D721Med (cell line): ENCODE data around the gene FILIP1.

Experiments
- DNase-seq: peaks from one replicate; pipeline ENCODE4 v3.0.0; 2011; ENCODE audit warnings: low spot score; ENCODE audit not compliant: insufficient read length
- FAIRE-seq: peaks from 2 replicates; lab custom pipeline; 2011; peaks lifted over from hg19 to GRCh38; lab: Jason Lieb, UNC
- TF ChIP-seq, protein P1 (sequence below): IDR thresholded peaks from 2 replicates; pipeline ENCODE4 v1.5.1; 2012; ENCODE audit warnings: mild to moderate bottlenecking, control low read depth; ENCODE audit not compliant: insufficient read depth; ENCODE audit errors: missing control alignments

The FILIP1 gene

GRCh38 chr6:75384116-75384515 is 109.5 kb downstream of the FILIP1 start:
- FAIRE-seq (no peak), DNase-seq (no peak)
- TF ChIP-seq, protein P1, sequence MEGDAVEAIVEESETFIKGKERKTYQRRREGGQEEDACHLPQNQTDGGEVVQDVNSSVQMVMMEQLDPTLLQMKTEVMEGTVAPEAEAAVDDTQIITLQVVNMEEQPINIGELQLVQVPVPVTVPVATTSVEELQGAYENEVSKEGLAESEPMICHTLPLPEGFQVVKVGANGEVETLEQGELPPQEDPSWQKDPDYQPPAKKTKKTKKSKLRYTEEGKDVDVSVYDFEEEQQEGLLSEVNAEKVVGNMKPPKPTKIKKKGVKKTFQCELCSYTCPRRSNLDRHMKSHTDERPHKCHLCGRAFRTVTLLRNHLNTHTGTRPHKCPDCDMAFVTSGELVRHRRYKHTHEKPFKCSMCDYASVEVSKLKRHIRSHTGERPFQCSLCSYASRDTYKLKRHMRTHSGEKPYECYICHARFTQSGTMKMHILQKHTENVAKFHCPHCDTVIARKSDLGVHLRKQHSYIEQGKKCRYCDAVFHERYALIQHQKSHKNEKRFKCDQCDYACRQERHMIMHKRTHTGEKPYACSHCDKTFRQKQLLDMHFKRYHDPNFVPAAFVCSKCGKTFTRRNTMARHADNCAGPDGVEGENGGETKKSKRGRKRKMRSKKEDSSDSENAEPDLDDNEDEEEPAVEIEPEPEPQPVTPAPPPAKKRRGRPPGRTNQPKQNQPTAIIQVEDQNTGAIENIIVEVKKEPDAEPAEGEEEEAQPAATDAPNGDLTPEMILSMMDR = no peak

GRCh38 chr6:75382634-75382900 is 111.0 kb downstream of the FILIP1 start:
- no peak for FAIRE-seq
- TF ChIP-seq, protein P1 = no peak
- DNase-seq = no peak

GRCh38 chr6:75381877-75382633 is 111.5 kb downstream of the FILIP1 start:
- DNase-seq (no peak), FAIRE-seq (no peak)
- TF ChIP-seq, protein P1 = no peak

- TF ChIP-seq, protein P1 = no peak
These were observed 114.1 kb downstream of the FILIP1 start for GRCh38 chr6:75379536-75379935.

DNA sequence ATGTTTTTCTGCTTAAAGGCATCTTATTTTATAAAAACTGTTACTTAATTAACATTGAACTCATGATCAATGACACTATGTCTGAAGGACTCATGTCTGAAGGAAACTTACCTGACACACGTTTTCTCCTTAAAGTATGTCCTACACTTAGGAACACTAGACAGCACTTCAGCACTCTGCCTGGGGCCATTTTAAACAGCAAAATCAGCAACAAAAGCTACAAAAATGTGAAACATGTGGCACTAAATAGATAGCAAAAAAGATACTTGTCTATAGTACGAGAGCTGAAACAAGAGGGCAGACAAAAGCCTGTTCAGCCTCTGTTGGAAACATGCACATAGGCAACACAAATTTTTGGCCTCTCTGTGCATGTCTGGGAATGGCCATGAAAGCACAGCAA is 115.5 kb downstream of the FILIP1 start:
- TF ChIP-seq, protein P1 = no peak
- DNase-seq (no peak), FAIRE-seq (no peak)

More at GRCh38 chr6:75379536-75379935, 114.1 kb downstream of the FILIP1 start:
- DNase-seq (no peak), FAIRE-seq (no peak)

DNA sequence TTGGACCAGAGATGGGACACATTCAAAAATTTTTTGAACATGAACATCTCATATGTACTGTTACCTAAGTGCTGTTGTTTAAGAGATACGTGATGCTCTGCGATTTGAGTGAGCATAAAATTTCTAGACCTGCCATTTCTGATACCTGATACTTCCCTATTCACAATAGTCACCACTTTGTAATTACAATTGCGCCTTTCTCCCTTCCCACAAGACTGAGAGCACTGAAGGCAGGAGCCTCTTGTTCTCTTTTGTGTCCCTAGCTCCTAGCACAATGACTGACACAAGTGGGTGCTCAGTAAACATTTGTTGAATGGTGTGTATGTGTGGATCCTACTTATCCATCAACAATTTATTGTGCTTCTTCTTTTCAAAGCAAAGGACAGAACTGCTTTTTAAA is 116.2 kb downstream of the FILIP1 start:
- no peak for DNase-seq
- no peak for FAIRE-seq
- TF ChIP-seq, protein P1 = no peak

DNA sequence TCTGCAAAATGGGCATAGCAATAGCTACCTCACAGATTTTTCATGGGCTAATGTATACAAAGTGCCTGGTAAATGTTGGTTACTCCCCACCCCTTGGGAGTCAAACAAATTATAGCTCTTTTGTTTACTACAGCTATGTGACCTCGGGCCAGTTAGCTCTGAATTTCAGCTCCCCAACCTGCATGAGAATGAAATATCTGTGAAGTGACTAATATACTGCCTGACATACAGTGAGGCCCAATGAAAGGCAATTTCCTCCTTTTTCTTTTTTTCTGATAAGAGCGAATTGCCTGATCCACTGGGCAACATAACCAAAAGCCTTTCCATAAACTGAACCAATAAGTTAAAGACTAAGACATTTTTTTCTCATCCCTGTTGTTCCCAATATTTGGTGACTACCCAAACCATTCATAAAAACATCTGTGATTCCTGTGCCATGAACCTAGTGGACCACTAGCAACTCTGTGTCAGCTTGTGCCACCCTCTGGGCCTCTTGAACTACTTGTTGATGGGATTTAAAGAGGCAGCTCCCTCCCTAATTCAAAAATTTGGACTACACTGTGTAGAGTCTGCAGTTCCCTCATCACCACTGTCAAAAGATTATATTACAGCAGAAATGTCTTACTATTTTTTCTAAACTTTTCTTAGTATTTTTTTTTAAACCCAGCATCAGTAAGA is 117.1 kb downstream of the FILIP1 start:
- TF ChIP-seq, protein P1 = no peak
- no peak for DNase-seq
- FAIRE-seq = no peak
